ENCODE measurements around the gene KRTAP10-3. TPM values are rescaled to one million over a fixed set of nuclear protein-coding genes. Genes with fewer than 3 reads are reported as not detected.
"Not testable (repeated sequence)": the region's sequence is repeated elsewhere in the genome, so short reads cannot be mapped to it uniquely, and the experiment has no call there.

KRTAP10-3 gene
- total and polyA plus RNA-seq, 5 experiments from 2014 or later, result not detected

DNA sequence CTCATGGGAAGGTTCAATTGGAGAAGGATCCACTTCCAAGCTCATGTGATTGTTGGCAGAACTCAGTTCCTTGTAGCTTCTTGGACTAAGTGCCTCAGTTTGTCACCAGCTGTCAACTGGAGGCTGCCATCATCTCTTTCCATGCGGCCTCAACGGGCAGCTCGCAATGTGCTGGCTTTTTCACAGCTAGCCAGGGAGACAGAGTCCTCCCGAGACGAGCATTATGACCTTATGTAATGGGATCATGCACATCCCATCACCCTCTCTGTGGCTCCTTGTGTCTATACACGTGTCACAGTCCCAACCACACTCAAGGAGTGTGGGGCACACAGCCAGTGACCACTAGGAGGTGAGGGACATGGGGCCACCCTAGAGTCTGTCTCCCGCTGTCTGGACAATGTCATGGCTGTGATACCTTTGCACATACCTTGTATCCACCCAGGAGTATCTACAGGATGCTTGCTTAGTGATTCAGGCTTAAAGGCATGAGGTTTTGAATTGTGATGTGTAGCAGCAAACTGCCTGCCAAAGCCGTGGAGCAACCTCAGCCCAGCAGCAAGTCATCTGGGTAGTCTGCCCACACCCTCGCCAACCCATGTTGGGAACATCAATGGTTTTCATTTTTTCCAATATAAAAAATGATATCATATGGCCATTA lies 37.6 kb upstream of the KRTAP10-3 start:
- no peak for DNase-seq

DNA sequence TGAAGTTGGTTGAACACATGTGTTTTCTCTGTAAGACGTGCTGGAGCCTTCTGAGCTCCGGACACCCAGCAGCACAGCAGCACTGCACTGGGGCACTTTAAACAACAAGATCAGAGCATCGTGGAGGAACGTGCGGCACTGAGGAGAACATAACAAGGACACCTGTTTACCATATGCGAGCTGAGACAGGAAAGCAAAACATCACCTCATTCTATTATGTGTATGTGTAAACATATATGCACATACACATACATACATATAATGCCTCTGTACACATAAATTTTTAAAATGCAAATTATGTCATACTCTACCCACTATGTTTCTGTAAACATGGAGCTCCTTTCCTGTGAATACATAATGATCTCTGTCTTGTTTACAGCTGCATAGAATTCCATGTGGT lies 36.9 kb upstream of the KRTAP10-3 start:
- peaks cover 0 to 9% (median 0%) of the 10 kb centered on the region in 5 donors for H3K27me3 Mint-ChIP-seq
- DNase-seq, result no peak
- peaks cover 0 to 16% (median 10%) of the 10 kb centered on the region in 4 donors for H3K4me1 Mint-ChIP-seq
- H3K4me3 Mint-ChIP-seq, result no peak overlapping the region
- H3K27ac Mint-ChIP-seq, result peak overlapping the region in 1 of 10 donors; percentile 48
- peaks cover 0 to 11% (median 3%) of the 10 kb centered on the region in 3 donors for H3K36me3 Mint-ChIP-seq
- ATAC-seq, result no peak
- H3K9me3 Mint-ChIP-seq, result peaks cover 0 to 11% (median 5%) of the 10 kb centered on the region in 9 donors
- POLR2A ChIA-PET, result interaction anchor here (0.8 to 1.3 kb wide), 2 partner anchors 30 to 48 kb away, joined by 3 to 4 read pairs; no protein-coding TSS in a partner anchor

More for the DNA sequence above, 37.6 kb upstream of the KRTAP10-3 start:
- POLR2A ChIA-PET, result interaction anchor here (0.8 to 1.3 kb wide), 3 partner anchors 23 to 49 kb away, joined by 3 to 4 read pairs (median 3); no protein-coding TSS in a partner anchor
- H3K27ac Mint-ChIP-seq, result peak overlapping the region in 2 of 10 donors; percentile 52 to 60
- H3K9me3 Mint-ChIP-seq, result peaks cover 0 to 11% (median 5%) of the 10 kb centered on the region in 9 donors
- no peak overlapping the region for H3K4me3 Mint-ChIP-seq
- no peak for ATAC-seq
- H3K27me3 Mint-ChIP-seq, result peaks cover 0 to 9% (median 0%) of the 10 kb centered on the region in 5 donors
- H3K4me1 Mint-ChIP-seq, result peaks cover 0 to 16% (median 9%) of the 10 kb centered on the region in 4 donors
- H3K36me3 Mint-ChIP-seq, result peaks cover 0 to 11% (median 3%) of the 10 kb centered on the region in 3 donors

DNA sequence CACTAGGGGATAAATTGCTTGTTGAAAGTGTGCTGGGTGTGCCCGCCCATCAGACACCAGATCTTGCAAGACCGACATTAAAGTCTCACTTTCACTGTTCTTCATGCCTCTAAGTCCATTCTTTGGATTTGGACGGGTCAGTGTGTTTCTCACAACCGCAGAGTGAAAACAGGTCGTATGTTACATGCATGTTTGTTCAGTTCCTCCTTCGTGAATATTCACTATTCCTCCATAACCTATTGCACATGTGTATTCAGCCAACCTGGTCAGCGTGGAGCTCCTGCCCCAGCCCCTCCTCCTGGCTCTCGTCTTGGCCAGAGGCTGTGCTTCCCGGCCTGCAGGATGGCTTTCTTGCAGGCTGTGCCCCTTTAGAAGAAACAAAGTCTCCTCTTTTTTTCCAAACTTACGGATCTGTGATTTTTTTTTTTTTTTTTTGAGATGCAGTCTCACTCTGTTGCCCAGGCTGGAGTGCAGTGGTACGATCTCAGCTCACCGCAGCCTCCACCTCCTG lies 35.9 kb upstream of the KRTAP10-3 start:
- H3K4me1 Mint-ChIP-seq, result peaks cover 0 to 14% (median 10%) of the 10 kb centered on the region in 4 donors
- H3K36me3 Mint-ChIP-seq, result peaks cover 0 to 11% (median 3%) of the 10 kb centered on the region in 3 donors
- ATAC-seq (no peak), DNase-seq (no peak)
- POLR2A ChIA-PET, result no interaction called here
- peaks cover 0 to 11% (median 5%) of the 10 kb centered on the region in 9 donors for H3K9me3 Mint-ChIP-seq
- H3K27me3 Mint-ChIP-seq, result peaks cover 0 to 4% (median 0%) of the 10 kb centered on the region in 5 donors
- H3K27ac Mint-ChIP-seq, result peak overlapping the region in 4 of 10 donors; percentile 43 to 83 (median 66)
- peak overlapping the region in 1 of 10 donors; percentile 10 for H3K4me3 Mint-ChIP-seq

DNA sequence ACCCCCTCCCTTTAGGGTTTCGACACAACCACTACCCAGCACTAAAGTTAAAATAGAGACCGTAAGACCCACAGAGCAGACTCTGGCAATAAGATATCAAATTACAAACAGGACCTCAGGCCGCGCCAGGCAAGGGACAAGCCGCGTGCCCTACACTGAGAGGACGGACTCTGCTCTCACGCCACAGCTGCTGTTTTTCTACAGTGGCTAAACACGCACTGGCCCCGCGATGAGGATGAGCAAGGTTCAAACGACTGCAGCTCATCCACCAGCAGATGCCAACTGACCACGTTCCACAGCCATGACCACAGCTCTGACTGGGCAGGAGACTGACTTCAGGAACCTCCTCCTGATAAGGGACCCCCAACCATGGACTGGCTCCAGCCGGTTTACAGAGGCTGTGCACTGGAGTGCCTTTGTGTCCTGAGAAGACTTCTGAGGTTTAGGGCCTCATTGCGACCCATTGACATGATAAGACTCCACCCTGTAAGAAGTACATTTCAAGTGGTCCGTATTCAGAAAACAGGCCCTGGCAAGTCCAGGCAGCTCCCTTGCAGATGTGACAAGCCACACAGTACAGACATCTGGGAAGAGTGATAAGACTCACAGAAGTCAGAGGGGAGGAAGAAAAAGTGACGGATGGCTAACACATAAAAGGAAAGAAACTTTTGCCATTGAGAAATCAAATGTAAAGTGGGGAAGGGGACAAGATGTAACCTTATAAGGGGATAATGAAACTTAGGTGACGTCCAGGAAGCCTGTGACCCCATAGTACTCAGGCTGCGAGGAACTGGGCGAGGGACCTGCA lies 35.2 kb upstream of the KRTAP10-3 start:
- ATAC-seq, result no peak
- Mint-ChIP-seq H3K27me3 (peaks cover 0 to 6% (median 0%) of the 10 kb centered on the region in 5 donors), H3K9me3 (peaks cover 0 to 10% (median 4%) of the 10 kb centered on the region in 9 donors), H3K36me3 (peaks cover 0 to 9% (median 2%) of the 10 kb centered on the region in 3 donors), H3K4me3 (peak overlapping the region in 1 of 10 donors; percentile 10), H3K27ac (peak overlapping the region in 5 of 10 donors; percentile 31 to 83 (median 60)), H3K4me1 (peaks cover 0 to 14% (median 10%) of the 10 kb centered on the region in 4 donors)
- POLR2A ChIA-PET, result no interaction called here
- no peak for DNase-seq

DNA sequence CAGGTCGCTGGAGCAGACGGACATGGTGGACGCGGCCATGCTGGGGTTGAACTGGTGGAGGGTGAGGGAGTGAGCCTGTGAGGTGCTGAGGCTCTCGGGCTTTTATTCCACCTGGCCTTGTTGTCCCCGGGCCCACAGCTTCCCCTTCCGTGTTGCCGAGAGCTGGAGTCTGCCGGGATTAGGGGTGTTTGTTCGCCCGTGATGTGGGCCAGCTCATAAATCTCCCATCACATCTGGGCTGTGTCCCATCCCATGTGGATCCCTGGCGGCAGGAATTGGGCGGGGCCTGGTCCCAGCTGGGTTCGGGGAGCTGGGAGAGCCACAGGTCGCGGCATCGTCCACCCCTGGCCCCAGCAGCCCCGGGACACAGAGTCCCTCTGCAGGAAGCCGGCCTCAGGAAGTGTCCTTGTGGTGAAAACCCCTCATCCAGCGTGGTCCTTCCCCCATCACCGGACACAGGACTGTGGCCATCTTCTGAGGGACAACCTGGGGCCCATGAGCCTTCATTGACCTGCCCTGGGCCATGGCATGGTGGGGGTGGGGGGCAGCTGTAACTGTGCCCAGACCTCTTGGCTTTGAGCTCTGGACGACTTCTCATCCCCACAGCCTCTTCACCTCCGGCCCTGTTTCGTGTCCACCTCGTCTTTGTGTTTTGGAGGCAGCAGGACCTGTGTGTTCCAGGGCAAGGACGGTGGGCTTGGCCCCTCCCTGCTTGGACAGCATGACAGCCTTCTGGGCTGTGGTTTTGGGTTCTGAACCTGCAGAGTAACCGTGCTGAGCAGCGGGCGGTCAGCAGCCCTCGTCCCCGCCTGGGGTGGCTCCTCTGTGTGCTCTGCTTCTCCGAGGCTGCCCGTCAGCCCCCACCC lies 34.1 kb upstream of the KRTAP10-3 start, which contains the start of gene KRTAP10-6:
Gene KRTAP10-6, minus strand, starts transcription at position 60 of the 866 bp plus-strand sequence. Its CDS starts 21 bp downstream, at position 39.
- Mint-ChIP-seq H3K27me3 (peaks cover 0 to 6% (median 0%) of the 10 kb centered on the region in 5 donors), H3K9me3 (no peaks in the 10 kb centered on the region), H3K4me3 (no peak within 1 kb of the TSS), H3K27ac (peak within 1 kb of the TSS in 5 of 10 donors; percentile 17 to 61 (median 39)), H3K36me3 (no peaks in the 10 kb centered on the region), H3K4me1 (peaks cover 0 to 14% (median 10%) of the 10 kb centered on the region in 4 donors)
- ATAC-seq, result no peak
- DNase-seq, result no peak
- POLR2A ChIA-PET, result no interaction called here

DNA sequence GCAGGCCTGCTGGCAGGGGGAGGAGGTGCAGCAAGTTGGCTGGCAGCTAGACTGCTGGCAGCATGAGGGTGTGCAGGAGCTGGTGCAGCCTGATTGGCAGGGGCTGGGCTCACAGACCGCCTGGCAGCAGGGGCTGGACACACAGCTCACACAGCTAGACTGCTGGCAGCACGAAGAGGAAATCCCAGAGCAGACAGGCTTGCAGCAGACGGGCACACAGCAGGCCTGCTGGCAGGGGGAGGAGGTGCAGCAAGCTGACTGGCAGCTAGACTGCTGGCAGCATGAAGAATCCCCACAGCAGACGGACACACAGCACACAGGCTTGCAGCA lies 33.2 kb upstream of the KRTAP10-3 start:
- H3K36me3 Mint-ChIP-seq, POLR2A ChIA-PET: not testable (repeated sequence)
- peak overlapping the region in 4 of 10 donors; percentile 17 to 49 (median 36) for H3K27ac Mint-ChIP-seq

DNA sequence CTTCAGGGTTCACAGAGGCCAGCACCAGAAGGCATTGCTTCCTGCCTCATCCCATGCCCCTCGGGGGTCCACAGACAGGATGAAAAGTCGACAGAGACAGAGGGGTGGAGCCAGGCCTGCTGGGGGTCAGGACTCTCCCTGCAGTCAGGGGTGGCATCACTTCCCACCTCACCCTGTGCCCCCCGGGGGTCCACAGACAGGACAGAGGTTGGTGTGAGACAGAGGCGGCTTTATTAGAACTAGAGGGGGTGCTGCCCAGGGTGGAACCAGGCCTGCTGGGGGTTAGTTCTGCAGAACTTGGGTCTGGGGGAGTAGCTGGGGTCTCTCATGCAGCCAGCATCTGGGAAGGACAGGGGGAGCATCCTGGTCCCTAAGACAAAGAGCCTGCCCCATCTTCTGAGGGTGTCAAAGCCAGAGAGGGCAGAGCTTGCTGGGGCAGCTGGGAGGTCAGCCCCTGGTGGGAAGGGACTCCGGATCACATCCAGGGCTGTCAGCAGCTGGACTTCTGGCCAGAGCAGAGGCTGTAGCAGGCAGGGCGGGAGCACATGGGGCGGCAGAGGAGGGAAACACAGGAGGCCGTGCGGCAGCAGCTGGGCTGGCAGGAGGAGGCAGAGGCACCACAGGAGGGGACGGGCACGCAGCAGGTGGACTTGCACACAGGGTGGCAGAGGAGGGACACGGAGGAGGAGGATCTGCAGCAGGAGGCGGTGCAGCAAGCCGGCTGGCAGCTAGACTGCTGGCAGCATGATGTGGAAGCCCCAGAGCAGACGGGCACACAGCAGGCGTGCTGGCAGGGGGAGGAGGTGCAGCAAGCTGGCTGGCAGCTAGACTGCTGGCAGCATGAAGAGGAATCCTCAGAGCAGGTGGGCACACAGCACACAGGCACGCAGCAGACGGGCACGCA lies 32.6 kb upstream of the KRTAP10-3 start:
- DNase-seq, H3K9me3 Mint-ChIP-seq, ATAC-seq, H3K36me3 Mint-ChIP-seq, POLR2A ChIA-PET, H3K4me3 Mint-ChIP-seq: not testable (repeated sequence)
- H3K27me3 Mint-ChIP-seq, result peaks cover 0 to 17% (median 6%) of the 10 kb centered on the region in 5 donors
- H3K27ac Mint-ChIP-seq, result peak overlapping the region in 4 of 10 donors; percentile 17 to 49 (median 36)
- peaks cover 0 to 15% (median 11%) of the 10 kb centered on the region in 4 donors for H3K4me1 Mint-ChIP-seq

More for the DNA sequence above, 33.2 kb upstream of the KRTAP10-3 start:
- not testable (repeated sequence) for ATAC-seq, DNase-seq, H3K9me3 Mint-ChIP-seq, H3K4me3 Mint-ChIP-seq
- peaks cover 0 to 13% (median 2%) of the 10 kb centered on the region in 5 donors for H3K27me3 Mint-ChIP-seq
- H3K4me1 Mint-ChIP-seq, result peaks cover 0 to 14% (median 10%) of the 10 kb centered on the region in 4 donors

DNA sequence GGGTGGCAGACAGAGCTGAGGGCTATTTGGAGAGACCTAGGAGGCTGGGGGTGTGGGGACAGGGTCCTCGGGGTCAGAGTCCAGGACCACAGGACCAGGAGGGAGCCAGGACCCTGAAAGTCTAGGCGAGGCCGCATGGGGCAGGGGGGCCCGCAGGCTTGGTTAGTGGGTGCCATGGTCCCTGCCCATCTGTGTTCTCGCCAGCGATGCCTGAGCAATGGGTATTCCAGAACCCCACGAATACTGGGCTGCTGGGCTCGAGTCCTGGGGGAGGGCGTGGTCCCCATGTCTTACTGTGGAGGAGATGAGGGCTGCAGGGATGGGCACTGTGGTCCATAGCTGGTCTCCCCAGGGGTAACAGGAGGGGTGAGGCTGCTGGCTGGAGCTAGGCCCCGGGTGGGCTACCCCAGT lies 31.7 kb upstream of the KRTAP10-3 start:
- POLR2A ChIA-PET, result no interaction called here
- ATAC-seq, result no peak
- Mint-ChIP-seq H3K4me3 (no peak overlapping the region), H3K27ac (no peak overlapping the region), H3K4me1 (peaks cover 0 to 17% (median 9%) of the 10 kb centered on the region in 4 donors), H3K9me3 (no peaks in the 10 kb centered on the region), H3K27me3 (peaks cover 3 to 20% (median 10%) of the 10 kb centered on the region in 5 donors), H3K36me3 (no peaks in the 10 kb centered on the region)
- DNase-seq, result no peak

DNA sequence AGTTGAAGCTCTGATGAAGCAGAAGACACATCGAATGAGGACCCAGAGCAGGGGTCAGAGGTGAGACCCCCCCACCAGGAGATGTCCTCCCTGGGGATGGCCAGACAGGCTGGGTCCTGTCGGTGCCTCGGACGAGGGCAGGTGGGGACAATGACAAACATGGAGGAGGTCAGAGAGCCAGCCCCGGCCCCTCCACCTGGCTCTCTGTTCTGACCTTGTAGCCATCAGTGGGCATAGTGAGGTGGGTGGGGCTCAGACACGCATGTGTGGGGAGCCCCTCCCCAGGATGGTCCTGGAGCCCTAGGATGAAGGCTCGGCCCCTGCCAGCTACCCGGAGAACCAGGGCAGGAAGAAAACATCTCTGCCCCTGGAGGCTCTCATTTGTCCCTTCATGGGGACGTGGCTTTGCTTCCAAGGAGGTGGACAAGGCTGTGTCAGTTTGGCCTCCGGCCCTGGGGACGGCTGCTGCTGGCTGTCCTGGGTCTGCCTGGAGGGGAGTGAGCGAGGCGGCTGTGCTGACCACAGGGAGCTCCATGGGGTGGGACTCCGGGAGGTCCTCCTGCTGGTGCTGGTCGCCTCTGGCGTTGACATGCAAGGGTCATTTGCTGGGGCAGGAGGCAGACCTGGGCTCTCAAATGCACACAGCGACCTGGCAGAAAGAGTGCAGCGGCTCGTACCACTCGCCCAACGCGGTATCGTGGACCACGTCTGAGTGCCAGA lies 31.2 kb upstream of the KRTAP10-3 start:
- no peak for ATAC-seq
- Mint-ChIP-seq H3K9me3 (no peaks in the 10 kb centered on the region), H3K36me3 (no peaks in the 10 kb centered on the region), H3K4me1 (peaks cover 0 to 16% (median 7%) of the 10 kb centered on the region in 4 donors), H3K27me3 (peaks cover 3 to 20% (median 12%) of the 10 kb centered on the region in 5 donors), H3K4me3 (no peak overlapping the region), H3K27ac (peak overlapping the region in 3 of 10 donors; percentile 15 to 65 (median 42))
- POLR2A ChIA-PET, result no interaction called here
- DNase-seq, result no peak

DNA sequence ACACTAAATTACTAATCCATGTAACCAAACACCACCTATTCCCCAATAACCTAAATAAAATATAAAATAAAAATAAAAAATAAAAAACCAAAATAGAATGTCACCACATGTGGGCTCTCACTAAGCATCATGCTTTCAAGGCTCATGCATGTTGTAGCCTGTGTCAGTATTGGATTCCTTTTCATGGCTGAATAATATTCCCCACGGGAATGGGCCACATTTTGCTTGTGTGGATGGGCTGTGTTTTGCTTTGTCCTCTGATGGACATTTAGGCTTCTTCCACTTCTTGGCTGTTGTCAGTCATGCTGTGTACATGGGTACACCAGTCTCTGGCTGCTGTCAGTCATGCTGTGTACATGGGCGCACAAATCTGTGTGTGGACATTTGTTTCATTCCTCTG lies 30.5 kb upstream of the KRTAP10-3 start:
- Mint-ChIP-seq H3K9me3 (no peaks in the 10 kb centered on the region), H3K27ac (peak overlapping the region in 3 of 10 donors; percentile 20 to 65 (median 42)), H3K27me3 (peaks cover 3 to 24% (median 12%) of the 10 kb centered on the region in 5 donors), H3K4me1 (peaks cover 0 to 19% (median 12%) of the 10 kb centered on the region in 4 donors), H3K36me3 (no peaks in the 10 kb centered on the region), H3K4me3 (no peak overlapping the region)
- POLR2A ChIA-PET, result no interaction called here
- ATAC-seq (no peak), DNase-seq (no peak)
